ENCODE measurements around the gene TXNRD3. TPM values are rescaled to one million over a fixed set of nuclear protein-coding genes. Genes with fewer than 3 reads are reported as not detected.

The TXNRD3 gene
- total and polyA plus RNA-seq, 2 experiments from 2014 or later: 10.4 to 13.1 TPM

GRCh38 chr3:126685493-126685892, 30.6 kb upstream of the TXNRD3 start:
- 83% methylated on average over 2 of the region's 2 CpGs for WGBS (ENCODE audit: low lambda C conversion rate, missing lambda C conversion rate)
- no peak overlapping the region for H3K4me2 ChIP-seq
- TF ChIP-seq EZH2 (IDR thresholded peaks at IDR 0.05; ENCODE audit: borderline replicate concordance) (no peak), EZH2phosphoT487 (IDR thresholded peaks at IDR 0.05; ENCODE audit: low read depth, severe bottlenecking, unreplicated experiment) (no peak), CTCF (IDR thresholded peaks at IDR 0.05; ENCODE audit: poor library complexity) (no peak)

GRCh38 chr3:126685021-126685420, 30.1 kb upstream of the TXNRD3 start:
- Histone ChIP-seq H3K4me1 (ENCODE audit: insufficient read depth) (peaks cover 4% of the 10 kb centered on the region), H3K4me3 (no peak overlapping the region), H4K20me1 (ENCODE audit: insufficient read depth, poor library complexity, severe bottlenecking) (no peaks in the 10 kb centered on the region), H3K36me3 (replicated peaks; ENCODE audit: insufficient read depth, low read depth) (no peaks in the 10 kb centered on the region), H2AFZ (no peak overlapping the region), H3K79me2 (no peaks in the 10 kb centered on the region), H3K9me2 (replicated peaks; ENCODE audit: insufficient read depth) (no peaks in the 10 kb centered on the region), H3K4me2 (no peak overlapping the region), H3K27me3 (no peaks in the 10 kb centered on the region), H3K9me3 (ENCODE audit: low read depth) (no peaks in the 10 kb centered on the region), H3K27ac (no peak overlapping the region)
- TF ChIP-seq EZH2phosphoT487 (IDR thresholded peaks at IDR 0.05; ENCODE audit: low read depth, severe bottlenecking, unreplicated experiment) (no peak), EZH2 (IDR thresholded peaks at IDR 0.05; ENCODE audit: borderline replicate concordance) (no peak), CTCF (IDR thresholded peaks at IDR 0.05; ENCODE audit: poor library complexity) (no peak)
- WGBS (ENCODE audit: low lambda C conversion rate, missing lambda C conversion rate): 90% methylated on average over 3 of the region's 3 CpGs
- no peak for DNase-seq (ENCODE audit: low spot score)

More at GRCh38 chr3:126685493-126685892, 30.6 kb upstream of the TXNRD3 start:
- H3K27me3 ChIP-seq: no peaks in the 10 kb centered on the region
- H4K20me1 ChIP-seq (ENCODE audit: insufficient read depth, poor library complexity, severe bottlenecking): no peaks in the 10 kb centered on the region
- no peaks in the 10 kb centered on the region for H3K9me3 ChIP-seq (ENCODE audit: low read depth)
- no peaks in the 10 kb centered on the region for H3K9me2 ChIP-seq (replicated peaks; ENCODE audit: insufficient read depth)
- H2AFZ ChIP-seq: no peak overlapping the region
- no peaks in the 10 kb centered on the region for H3K79me2 ChIP-seq
- H3K4me1 ChIP-seq (ENCODE audit: insufficient read depth): peaks cover 4% of the 10 kb centered on the region
- H3K4me3 ChIP-seq: no peak overlapping the region
- H3K36me3 ChIP-seq (replicated peaks; ENCODE audit: insufficient read depth, low read depth): no peaks in the 10 kb centered on the region
- no peak for DNase-seq (ENCODE audit: low spot score)
- H3K27ac ChIP-seq: no peak overlapping the region

GRCh38 chr3:126684218-126684751, 29.4 kb upstream of the TXNRD3 start:
- TF ChIP-seq EZH2 (IDR thresholded peaks at IDR 0.05; ENCODE audit: borderline replicate concordance): no peak
- no peak for TF ChIP-seq CTCF (IDR thresholded peaks at IDR 0.05; ENCODE audit: poor library complexity)
- no peak for TF ChIP-seq EZH2phosphoT487 (IDR thresholded peaks at IDR 0.05; ENCODE audit: low read depth, severe bottlenecking, unreplicated experiment)
- H3K4me2 ChIP-seq: no peak overlapping the region
- peaks cover 7% of the 10 kb centered on the region for H3K4me1 ChIP-seq (ENCODE audit: insufficient read depth)
- no peak overlapping the region for H2AFZ ChIP-seq
- H3K36me3 ChIP-seq (replicated peaks; ENCODE audit: insufficient read depth, low read depth): no peaks in the 10 kb centered on the region
- H3K9me2 ChIP-seq (replicated peaks; ENCODE audit: insufficient read depth): no peaks in the 10 kb centered on the region
- no peak for DNase-seq (ENCODE audit: low spot score)
- no peak overlapping the region for H3K4me3 ChIP-seq
- no peak overlapping the region for H3K27ac ChIP-seq
- WGBS (ENCODE audit: low lambda C conversion rate, missing lambda C conversion rate): 74% methylated on average over 7 of the region's 7 CpGs
- no peaks in the 10 kb centered on the region for H3K27me3 ChIP-seq
- no peaks in the 10 kb centered on the region for H4K20me1 ChIP-seq (ENCODE audit: insufficient read depth, poor library complexity, severe bottlenecking)
- no peaks in the 10 kb centered on the region for H3K79me2 ChIP-seq
- no peaks in the 10 kb centered on the region for H3K9me3 ChIP-seq (ENCODE audit: low read depth)

Measured in hepatocyte (in vitro differentiated cells).